Subcutaneous abdominal adipose tissue (tissue), 5 donors: ENCODE results near the gene CDYL2.
"Not testable (repeated sequence)": the region's sequence is repeated elsewhere in the genome, so short reads cannot be mapped to it uniquely, and the experiment has no call there.

Experiments
- H3K27ac ChIP-seq: one replicate; pipeline ENCODE4 v1.7.0; 2013; ENCODE audit warnings: low read depth, mild to moderate bottlenecking, inconsistent platforms, low read length, moderate library complexity
- H3K27me3 ChIP-seq, 5 donors: one replicate each; pipeline ENCODE4 v1.7.0; 2013; ENCODE audit warnings: low read length in 5 of 5, inconsistent platforms in 1 of 5; ENCODE audit not compliant: control insufficient read depth in 5 of 5, insufficient read depth in 4 of 5
- H3K36me3 ChIP-seq, 5 donors: one replicate each; pipeline ENCODE4 v1.7.0; 2013; ENCODE audit warnings: low read length in 5 of 5; ENCODE audit not compliant: control insufficient read depth in 5 of 5, insufficient read depth in 5 of 5
- H3K4me1 ChIP-seq, 5 donors: one replicate each; pipeline ENCODE4 v1.7.0; 2013; ENCODE audit warnings: low read length in 5 of 5, mild to moderate bottlenecking in 3 of 5, moderate library complexity in 1 of 5; ENCODE audit not compliant: control insufficient read depth in 5 of 5, insufficient read depth in 5 of 5
- H3K4me3 ChIP-seq, 5 donors: one replicate each; pipeline ENCODE4 v1.7.0; 2013; ENCODE audit warnings: low read length in 5 of 5, low read depth in 1 of 5
- H3K9ac ChIP-seq, 5 donors: one replicate each; pipeline ENCODE4 v1.7.0; 2013; ENCODE audit warnings: low read length in 5 of 5, mild to moderate bottlenecking in 4 of 5, moderate library complexity in 3 of 5
- H3K9me3 ChIP-seq, 5 donors: one replicate each; pipeline ENCODE4 v1.7.0; 2013; ENCODE audit warnings: low read length in 5 of 5; ENCODE audit not compliant: control insufficient read depth in 5 of 5
- donor health status: healthy.
- donor health status: healthy.
- donor health status: healthy.
- donor health status: healthy.
- donor health status: healthy.

The CDYL2 gene

GRCh38 chr16:80739523-80739922, 64.9 kb downstream of the CDYL2 start:
- H3K4me3 ChIP-seq, result no peak overlapping the region
- H3K9ac ChIP-seq, result no peak overlapping the region
- H3K36me3 ChIP-seq, result peaks cover 0 to 5% (median 0%) of the 10 kb centered on the region in 5 donors
- no peaks in the 10 kb centered on the region for H3K4me1 ChIP-seq
- H3K9me3 ChIP-seq, result peaks cover 0 to 10% (median 8%) of the 10 kb centered on the region in 5 donors
- no peak overlapping the region for H3K27ac ChIP-seq
- H3K27me3 ChIP-seq, result no peaks in the 10 kb centered on the region

GRCh38 chr16:80738521-80738920, 65.9 kb downstream of the CDYL2 start:
- Histone ChIP-seq H3K9ac (no peak overlapping the region), H3K27me3 (no peaks in the 10 kb centered on the region), H3K4me1 (no peaks in the 10 kb centered on the region), H3K27ac (no peak overlapping the region), H3K4me3 (no peak overlapping the region), H3K9me3 (peaks cover 0 to 10% (median 8%) of the 10 kb centered on the region in 5 donors), H3K36me3 (peaks cover 0 to 5% (median 0%) of the 10 kb centered on the region in 5 donors)

- no peaks in the 10 kb centered on the region for H3K27me3 ChIP-seq
- H3K4me1 ChIP-seq, result no peaks in the 10 kb centered on the region
- no peaks in the 10 kb centered on the region for H3K36me3 ChIP-seq
- H3K9ac ChIP-seq, result no peak overlapping the region
- H3K27ac ChIP-seq, result no peak overlapping the region
- no peak overlapping the region for H3K4me3 ChIP-seq
- H3K9me3 ChIP-seq, result peaks cover 4 to 28% (median 20%) of the 10 kb centered on the region in 5 donors
These were observed 68.6 kb downstream of the CDYL2 start for GRCh38 chr16:80735846-80736245.

GRCh38 chr16:80733407-80733806, 71.0 kb downstream of the CDYL2 start:
- H3K9ac ChIP-seq, result no peak overlapping the region
- H3K9me3 ChIP-seq, result peaks cover 4 to 18% (median 12%) of the 10 kb centered on the region in 5 donors
- H3K27me3 ChIP-seq, result no peaks in the 10 kb centered on the region
- no peaks in the 10 kb centered on the region for H3K36me3 ChIP-seq
- H3K4me1 ChIP-seq, result no peaks in the 10 kb centered on the region
- no peak overlapping the region for H3K27ac ChIP-seq
- H3K4me3 ChIP-seq, result no peak overlapping the region

GRCh38 chr16:80731915-80732314, 72.5 kb downstream of the CDYL2 start:
- Histone ChIP-seq H3K4me1 (no peaks in the 10 kb centered on the region), H3K4me3 (no peak overlapping the region), H3K36me3 (no peaks in the 10 kb centered on the region), H3K9ac (no peak overlapping the region), H3K9me3 (peaks cover 4 to 18% (median 12%) of the 10 kb centered on the region in 5 donors), H3K27ac (no peak overlapping the region), H3K27me3 (no peaks in the 10 kb centered on the region)

GRCh38 chr16:80727066-80727763, 77.2 kb downstream of the CDYL2 start:
- not testable (repeated sequence) for H3K27ac ChIP-seq, H3K9ac ChIP-seq, H3K4me3 ChIP-seq, H3K27me3 ChIP-seq, H3K36me3 ChIP-seq, H3K4me1 ChIP-seq
- H3K9me3 ChIP-seq, result peaks cover 6 to 24% (median 19%) of the 10 kb centered on the region in 5 donors

GRCh38 chr16:80725566-80726162, 78.7 kb downstream of the CDYL2 start:
- Histone ChIP-seq H3K36me3 (no peaks in the 10 kb centered on the region), H3K4me1 (peaks cover 0 to 4% (median 0%) of the 10 kb centered on the region in 5 donors), H3K9ac (no peak overlapping the region), H3K27ac (no peak overlapping the region), H3K27me3 (no peaks in the 10 kb centered on the region), H3K4me3 (no peak overlapping the region), H3K9me3 (peaks cover 2 to 11% (median 9%) of the 10 kb centered on the region in 5 donors)

- H3K9me3 ChIP-seq, result peaks cover 2 to 11% (median 9%) of the 10 kb centered on the region in 5 donors
- no peaks in the 10 kb centered on the region for H3K36me3 ChIP-seq
- no peak overlapping the region for H3K4me3 ChIP-seq
- peaks cover 0 to 4% (median under 1%) of the 10 kb centered on the region in 5 donors for H3K4me1 ChIP-seq
- no peak overlapping the region for H3K9ac ChIP-seq
- no peaks in the 10 kb centered on the region for H3K27me3 ChIP-seq
- no peak overlapping the region for H3K27ac ChIP-seq
These were observed 80.4 kb downstream of the CDYL2 start for GRCh38 chr16:80723981-80724380.

GRCh38 chr16:80723091-80723490, 81.3 kb downstream of the CDYL2 start:
- H3K27me3 ChIP-seq, result no peaks in the 10 kb centered on the region
- no peak overlapping the region for H3K9ac ChIP-seq
- no peaks in the 10 kb centered on the region for H3K36me3 ChIP-seq
- H3K9me3 ChIP-seq, result peaks cover 2 to 11% (median 9%) of the 10 kb centered on the region in 5 donors
- no peak overlapping the region for H3K27ac ChIP-seq
- no peak overlapping the region for H3K4me3 ChIP-seq
- peaks cover 0 to 7% (median 4%) of the 10 kb centered on the region in 5 donors for H3K4me1 ChIP-seq

GRCh38 chr16:80720804-80721371, 83.5 kb downstream of the CDYL2 start:
- H3K9ac ChIP-seq, result no peak overlapping the region
- peaks cover 0 to 7% (median 4%) of the 10 kb centered on the region in 5 donors for H3K4me1 ChIP-seq
- peaks cover 2 to 12% (median 10%) of the 10 kb centered on the region in 5 donors for H3K9me3 ChIP-seq
- H3K27me3 ChIP-seq, result no peaks in the 10 kb centered on the region
- H3K27ac ChIP-seq, result no peak overlapping the region
- H3K4me3 ChIP-seq, result no peak overlapping the region
- no peaks in the 10 kb centered on the region for H3K36me3 ChIP-seq
